A549 (cell line): Measurements from ENCODE around the gene TMEM101.

ENCODE experiments used
- EP300 ChIP-seq, 2 experiments: fragments of >200 bp; sonication (Bioruptor Twin); formaldehyde crosslinking; IDR thresholded peaks; 2 replicates in 1 of 2; 3 replicates in 1 of 2; pipeline ENCODE4 v1.6.1; 2016 to 2017
- POLR2A ChIP-seq: IDR thresholded peaks from 2 replicates; pipeline ENCODE4 v1.6.1; 2012; ENCODE audit warnings: mild to moderate bottlenecking, low read length
- ZFP36 ChIP-seq: fragments of 450-650 bp; IDR thresholded peaks from 2 replicates; pipeline ENCODE4 v1.6.1; 2014; ENCODE audit warnings: borderline replicate concordance; ENCODE audit not compliant: partially characterized antibody
- TF ChIP-seq, protein P1 (sequence below): fragments of >200 bp; sonication (Bioruptor Twin); formaldehyde crosslinking; IDR thresholded peaks from 3 replicates; pipeline ENCODE4 v1.5.1; 2016

DNA sequence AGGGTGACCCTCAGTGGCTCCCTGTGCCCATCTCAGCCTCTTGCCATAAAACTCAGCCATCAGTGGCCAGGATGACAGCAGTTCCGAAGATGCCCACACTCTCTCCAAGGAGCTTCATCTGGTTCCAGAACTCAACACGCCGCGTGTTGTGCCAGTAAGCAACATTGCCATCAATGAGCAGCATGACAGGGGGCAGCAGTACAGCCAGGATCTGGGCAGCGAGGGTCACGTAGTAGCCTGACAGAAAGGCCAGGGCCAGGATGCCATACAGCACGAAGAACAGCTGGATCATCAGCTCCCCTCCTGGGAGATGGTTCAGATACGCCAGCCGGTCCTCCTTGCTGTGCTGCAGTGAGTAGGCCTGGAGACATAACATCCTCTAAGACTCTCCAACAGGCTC, 2.9 kb downstream of the TMEM101 start:
- TF ChIP-seq, protein P1, sequence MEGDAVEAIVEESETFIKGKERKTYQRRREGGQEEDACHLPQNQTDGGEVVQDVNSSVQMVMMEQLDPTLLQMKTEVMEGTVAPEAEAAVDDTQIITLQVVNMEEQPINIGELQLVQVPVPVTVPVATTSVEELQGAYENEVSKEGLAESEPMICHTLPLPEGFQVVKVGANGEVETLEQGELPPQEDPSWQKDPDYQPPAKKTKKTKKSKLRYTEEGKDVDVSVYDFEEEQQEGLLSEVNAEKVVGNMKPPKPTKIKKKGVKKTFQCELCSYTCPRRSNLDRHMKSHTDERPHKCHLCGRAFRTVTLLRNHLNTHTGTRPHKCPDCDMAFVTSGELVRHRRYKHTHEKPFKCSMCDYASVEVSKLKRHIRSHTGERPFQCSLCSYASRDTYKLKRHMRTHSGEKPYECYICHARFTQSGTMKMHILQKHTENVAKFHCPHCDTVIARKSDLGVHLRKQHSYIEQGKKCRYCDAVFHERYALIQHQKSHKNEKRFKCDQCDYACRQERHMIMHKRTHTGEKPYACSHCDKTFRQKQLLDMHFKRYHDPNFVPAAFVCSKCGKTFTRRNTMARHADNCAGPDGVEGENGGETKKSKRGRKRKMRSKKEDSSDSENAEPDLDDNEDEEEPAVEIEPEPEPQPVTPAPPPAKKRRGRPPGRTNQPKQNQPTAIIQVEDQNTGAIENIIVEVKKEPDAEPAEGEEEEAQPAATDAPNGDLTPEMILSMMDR: no peak
- TF ChIP-seq EP300 (IDR thresholded peaks at IDR 0.05) (no peak), POLR2A (no peak), ZFP36 (no peak)
